Measurements from ENCODE around the gene SHROOM3.
"Not testable (repeated sequence)": the region's sequence is repeated elsewhere in the genome, so short reads cannot be mapped to it uniquely, and the experiment has no call there.

Gene SHROOM3

DNA sequence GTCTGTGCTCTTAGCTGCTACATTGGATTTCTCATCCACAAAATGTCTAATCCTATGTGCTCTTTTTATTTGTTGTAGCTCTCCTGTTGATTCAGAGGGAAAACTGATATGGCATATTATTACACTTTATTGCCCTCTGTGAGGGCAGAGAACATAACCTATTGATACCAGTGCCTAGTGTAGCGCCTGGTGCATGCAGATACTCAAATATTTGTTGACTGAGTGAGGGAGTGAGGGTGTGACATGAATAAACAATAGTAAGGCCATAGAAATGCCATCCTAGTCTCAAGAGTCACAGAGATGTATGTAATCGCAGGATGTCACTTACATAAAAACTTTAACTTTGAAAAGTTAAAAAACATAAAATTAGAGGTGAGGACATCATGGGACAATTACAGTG, 159.1 kb downstream of the SHROOM3 start:
- no peak for DNase-seq (ENCODE audit: low spot score)

DNA sequence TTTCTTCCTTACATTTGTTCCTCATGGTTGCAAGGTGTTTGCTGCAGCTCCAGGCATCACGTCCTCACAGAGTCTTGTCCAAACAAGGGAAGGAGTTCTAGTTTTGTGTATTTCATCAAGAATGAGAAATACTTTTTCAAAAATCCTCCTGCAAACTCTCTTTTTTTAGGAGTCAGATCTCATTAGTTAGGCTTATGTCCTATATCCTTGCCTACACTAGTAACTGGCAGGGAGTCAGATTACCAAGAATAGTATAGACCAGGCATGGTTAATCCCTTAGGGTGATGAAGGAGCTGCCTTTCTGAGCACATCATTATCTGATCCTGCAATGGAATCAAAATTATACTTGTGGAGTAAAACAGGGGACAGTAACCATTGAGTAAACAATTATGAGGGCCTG, 160.4 kb downstream of the SHROOM3 start:
- no peak for DNase-seq (ENCODE audit: low spot score)

DNA sequence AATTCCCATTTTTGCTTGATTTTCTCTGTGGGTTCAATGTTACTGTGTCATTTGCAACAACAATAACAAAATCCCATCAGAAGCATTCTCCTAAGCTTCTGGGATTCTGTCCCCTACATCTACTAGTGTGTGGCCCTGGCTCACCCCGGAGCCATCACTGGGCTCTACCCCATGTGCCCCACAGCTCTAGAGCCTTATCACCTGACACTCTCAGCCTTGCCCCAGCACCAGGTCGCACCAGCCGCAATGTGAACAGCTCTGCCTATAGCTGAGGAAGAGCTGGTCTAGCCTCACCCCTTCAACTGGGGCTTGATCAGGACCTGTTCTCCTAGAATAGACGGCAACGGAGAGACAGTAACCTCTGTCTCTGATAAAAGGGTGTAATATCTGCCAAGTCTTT, 161.7 kb downstream of the SHROOM3 start:
- no peak for DNase-seq (ENCODE audit: low spot score)

DNA sequence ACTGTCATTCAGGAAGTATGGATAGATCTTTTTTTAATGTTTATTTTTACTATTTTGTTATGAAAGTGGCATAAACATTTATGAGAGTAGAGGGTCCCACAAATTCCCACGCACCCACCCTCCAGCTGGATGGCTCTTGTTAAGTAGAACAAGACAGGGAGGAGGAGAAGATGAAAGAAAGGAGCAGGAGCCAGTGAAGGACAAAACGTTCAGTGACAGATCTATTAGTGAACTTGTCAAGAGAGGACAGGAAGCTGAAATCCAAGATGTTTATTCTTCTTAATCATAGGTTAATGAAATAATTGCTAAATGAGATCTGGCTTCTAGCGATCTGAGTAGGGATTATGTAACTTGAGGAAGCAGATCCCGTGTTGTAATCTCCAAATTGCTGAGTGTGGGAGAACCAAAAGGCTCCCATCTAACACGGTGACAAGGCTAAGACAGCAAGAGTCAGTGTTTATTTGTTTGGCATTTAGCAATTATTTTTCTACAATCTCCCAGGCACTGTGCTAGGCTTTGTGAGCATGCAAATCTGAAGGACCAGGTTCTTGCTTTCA, 162.5 kb downstream of the SHROOM3 start:
- no peak for DNase-seq (ENCODE audit: low spot score)

DNA sequence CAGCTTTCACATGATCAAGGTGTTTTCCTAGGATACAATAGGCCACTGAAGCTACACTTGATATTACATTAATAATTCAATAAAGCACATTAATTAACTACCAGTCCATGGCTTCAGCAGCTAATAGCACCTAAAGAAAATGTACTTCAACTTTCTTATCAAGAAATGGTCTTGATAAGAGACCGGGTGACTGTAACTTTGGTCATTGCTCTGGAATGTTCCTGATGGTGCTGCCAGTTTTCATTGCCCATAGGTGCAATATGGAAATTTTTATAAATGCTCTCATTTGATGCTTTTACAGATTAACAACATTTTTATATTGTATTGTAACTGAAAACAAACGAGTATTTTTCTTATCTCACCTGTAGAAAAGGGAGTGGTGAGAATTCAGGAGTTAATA, 165.4 kb downstream of the SHROOM3 start:
- no peak for DNase-seq (ENCODE audit: low spot score)

DNA sequence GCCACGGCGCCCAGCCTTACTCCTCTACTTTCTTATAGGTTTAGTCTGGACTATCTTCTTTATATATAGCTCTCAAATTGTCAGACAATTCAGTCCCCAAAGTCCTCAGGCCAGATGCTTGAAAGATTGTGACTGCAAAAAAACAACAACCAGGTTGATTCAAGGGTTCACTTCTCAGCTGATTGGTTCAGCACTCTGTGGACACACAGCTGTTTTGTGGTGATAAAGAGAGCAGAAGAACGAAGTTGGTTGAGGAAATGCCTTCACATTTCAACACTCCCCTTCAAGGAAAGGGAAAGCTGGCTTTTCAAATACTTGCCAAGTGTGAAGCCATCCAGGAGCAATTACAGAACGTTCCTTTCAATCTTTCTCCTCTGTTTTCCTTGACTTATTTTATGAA, 166.8 kb downstream of the SHROOM3 start:
- DNase-seq (ENCODE audit: low spot score): no peak

DNA sequence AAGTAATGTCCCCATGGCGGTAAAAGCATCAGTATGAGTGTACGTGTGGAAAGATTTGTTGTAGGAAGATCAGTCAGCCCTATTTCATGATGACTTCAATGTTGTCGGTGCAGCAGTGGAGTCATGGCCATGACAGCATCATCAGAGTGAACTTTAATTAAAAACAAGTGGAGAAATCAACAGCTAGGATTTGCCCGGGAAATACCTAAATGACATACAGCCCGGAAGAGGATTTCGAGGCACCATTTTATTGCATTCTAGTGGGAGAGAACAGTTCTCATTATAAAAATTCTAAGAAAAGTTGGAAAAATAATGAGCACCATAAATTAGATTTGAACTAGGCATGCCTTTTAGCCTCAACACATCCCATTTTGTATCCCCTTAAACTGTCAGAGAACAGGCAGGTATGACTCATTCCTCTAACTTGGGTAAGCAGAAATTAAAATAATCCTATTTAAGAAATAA, 170.1 kb downstream of the SHROOM3 start:
- no peak for DNase-seq (ENCODE audit: low spot score)

DNA sequence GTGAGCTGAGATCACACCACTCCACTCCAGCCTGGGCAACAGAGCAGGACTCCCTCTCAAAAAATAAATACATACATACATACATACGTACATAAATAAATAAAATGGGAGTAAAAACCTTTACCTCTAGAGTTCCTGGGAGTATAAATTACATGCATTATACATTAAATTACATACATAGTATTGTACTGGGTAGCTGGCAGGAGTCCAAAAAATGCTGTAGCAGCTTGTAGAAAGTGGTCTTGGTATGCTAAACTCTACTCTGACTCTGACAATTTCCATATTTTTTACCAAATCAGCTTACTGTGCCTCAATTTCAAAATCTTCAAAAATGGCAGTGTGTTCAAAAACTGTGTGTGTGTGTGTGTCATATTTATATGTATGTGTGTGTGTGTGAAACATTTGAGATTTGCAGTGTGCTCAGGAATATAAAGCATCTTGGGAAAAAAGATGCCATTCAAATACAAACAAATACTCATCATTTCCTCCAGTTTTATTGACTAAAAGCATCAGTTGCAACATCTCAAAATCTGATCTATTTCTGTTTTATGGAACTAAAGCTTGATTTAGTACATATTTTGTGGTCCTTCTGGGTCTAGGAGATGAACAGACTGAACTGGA, 171.7 kb downstream of the SHROOM3 start:
- no peak for DNase-seq (ENCODE audit: low spot score)

DNA sequence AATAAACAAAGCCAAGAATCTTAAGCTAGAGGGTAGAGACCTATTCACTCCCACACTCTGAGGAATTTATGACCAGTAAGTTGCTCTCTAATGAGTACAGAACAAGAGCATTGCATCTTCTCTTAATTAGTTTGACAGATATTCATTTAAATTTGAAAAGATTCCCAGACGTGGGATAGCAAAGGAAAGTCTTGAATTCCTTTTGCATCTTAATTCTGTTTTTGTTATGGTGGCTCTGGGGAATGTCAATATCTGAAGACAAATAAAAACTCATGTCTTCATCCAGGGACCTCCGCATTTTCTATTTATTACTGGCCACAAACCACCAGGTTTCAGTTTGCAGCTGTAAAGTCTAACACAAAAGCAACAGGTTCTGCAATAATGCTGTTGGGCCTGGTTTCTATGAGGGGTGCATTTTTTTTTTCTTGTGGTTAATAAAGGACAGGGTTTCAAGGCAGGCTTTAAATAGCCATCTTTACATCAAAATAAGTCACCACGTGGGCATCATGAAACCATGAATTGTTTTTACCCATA, 172.3 kb downstream of the SHROOM3 start:
- DNase-seq (ENCODE audit: low spot score): no peak

DNA sequence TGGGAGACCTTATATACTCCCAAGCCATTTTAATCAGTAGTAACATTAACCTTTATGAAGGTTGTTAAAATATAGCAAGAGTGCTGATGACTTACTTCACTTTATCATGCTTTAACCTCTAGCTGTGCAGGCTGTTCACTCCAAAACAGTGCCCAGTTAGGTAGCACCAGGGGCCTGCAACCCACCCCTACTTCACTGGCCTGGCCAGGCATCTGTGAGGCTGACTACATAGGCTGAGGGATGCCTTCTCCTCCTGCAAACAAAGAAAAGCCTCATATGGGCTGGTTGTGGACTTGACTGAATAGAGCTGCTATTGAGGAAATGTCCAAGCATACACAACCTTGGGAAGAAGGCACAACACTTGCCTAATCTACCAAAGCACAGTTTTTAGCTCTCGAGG, 172.8 kb downstream of the SHROOM3 start:
- DNase-seq (ENCODE audit: low spot score): no peak

DNA sequence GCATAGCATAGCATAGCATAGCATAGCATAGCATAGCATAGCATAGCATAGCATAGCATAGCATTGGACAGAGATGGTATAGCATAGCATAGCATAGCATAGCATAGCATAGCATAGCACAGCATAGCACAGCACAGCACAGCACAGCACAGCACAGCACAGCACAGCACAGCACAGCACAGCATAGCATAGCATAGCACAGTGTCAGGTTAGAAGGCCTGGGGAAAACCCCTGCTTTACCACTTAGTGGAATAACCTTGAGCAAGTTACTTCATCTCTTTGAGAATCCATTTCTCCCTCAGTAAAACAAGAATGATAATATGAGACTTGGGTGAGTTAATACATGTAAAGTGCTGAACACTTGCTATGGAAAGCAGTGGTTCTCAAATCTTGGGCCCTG, 173.5 kb downstream of the SHROOM3 start:
- not testable (repeated sequence) for DNase-seq (ENCODE audit: low spot score)

DNA sequence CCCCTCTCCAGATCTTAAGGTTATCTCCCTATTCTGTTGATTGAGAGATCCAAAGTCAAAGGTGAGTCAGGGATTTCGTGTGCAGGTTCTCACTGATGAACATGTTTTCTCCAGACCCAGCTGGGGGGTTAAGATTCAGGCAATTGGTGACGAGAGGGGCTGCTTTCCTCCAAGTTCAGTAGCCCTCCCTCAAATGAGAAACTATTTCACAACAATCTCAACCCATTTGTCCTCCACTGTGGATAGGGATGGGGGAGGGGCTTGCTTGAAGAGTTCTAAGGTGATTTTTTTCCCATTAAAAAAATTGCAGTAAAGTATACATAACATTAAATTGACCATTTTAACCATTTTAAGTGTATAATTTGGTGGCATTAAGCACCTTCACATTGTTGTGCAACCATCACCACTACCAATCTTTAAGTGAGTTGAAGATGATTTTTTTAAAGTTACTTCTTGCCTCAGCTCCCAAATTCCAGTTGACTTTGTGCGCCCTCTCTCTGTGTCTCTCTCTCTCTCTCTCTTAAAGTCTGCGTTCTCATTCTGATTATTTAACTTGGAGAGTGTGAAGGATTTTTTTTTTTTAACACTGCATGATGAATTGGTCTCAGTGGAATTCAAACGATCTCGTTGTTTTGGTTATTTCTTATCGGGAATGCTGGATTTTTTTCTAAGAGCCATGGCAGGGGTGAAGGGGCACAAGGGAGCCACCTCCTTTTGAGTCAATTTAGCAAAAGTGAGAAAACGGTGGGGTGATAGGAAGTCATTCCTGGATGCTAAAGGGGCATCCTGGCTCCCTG, 175.9 kb downstream of the SHROOM3 start:
- DNase-seq (ENCODE audit: low spot score): peak; percentile 25

DNA sequence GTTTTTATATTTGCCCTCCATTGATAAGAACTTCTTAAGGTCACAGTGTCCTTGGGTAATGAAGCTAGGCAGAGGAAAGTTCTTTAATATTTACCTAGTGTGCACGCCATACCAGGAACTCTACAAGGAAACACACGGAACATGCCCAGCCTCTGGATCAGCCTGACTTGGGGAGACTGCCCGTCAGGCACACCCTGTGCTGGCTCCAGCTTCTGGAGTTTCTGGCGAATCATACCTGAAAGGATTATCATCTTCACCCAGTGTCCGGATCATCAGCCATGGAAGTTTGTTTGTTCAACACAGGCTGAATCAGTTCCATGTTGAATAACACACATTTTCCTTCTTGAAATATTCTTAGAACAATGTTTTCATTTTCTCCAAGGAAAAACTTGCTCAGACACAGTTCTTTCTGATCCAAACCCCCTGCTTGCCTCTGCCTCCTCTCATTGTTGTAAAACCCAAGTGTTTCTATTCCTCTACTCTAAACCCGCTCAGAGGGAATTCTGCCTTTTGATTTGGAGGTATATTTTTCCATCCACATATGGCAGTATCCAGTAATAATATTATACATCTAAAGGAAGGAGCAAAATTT, 176.7 kb downstream of the SHROOM3 start:
- DNase-seq (ENCODE audit: low spot score): no peak

DNA sequence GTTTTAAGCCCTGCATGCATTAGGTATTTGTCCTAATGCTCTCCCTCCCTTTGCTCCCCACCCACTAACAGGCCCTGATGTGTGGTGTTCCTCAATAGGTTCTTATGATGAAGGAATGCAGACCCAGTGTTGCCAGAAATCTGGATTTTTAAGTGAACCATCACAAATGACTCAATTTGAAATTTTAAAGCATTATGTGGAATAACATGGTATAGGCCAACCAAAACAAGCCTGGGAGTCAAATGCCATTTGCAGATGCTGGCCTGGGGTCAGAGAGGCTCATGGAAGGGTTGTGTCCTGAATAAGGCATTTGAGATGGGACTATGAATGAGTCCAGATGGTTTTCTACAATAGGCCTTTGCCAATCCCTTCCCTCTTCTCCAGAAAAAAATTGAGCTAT, 179.6 kb downstream of the SHROOM3 start:
- peak; percentile 40 for DNase-seq (ENCODE audit: low spot score)

DNA sequence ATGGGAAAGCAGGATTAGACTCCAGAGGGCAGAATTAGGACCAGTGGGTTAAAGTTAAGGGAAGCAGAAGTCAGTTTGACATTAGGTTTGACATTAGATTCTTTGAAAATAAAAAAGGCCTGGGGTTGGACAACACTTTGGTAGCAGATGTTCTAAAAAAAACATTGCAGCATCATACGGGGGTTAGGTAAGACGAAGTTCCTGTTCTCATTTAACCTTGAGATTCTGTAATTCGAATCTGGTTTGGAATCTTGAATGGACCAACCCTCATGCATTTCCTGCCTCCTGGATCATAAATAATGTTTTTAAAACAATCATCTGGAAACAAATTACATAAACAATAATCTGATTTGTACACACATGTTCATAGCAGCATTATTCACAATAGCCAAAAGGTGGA, 181.0 kb downstream of the SHROOM3 start:
- DNase-seq (ENCODE audit: low spot score): no peak

DNA sequence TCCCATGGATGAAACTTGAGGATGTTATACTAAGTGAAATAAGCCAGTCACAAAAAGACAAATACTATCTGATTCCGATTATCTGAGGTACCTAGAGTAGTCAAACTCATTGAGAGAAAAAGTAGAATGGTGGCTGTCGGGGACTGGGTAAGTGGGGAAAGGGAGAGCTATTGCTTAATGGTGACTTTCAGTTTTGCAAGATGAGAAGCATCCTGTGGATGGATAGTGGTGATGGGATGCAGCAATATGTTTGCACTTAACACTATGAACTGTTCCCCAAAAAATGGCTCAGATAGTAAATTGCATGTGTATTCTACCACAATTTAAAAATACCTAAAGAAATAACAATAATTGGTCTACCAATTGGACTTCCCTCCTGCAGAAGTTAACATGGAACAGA, 181.5 kb downstream of the SHROOM3 start:
- no peak for DNase-seq (ENCODE audit: low spot score)

DNA sequence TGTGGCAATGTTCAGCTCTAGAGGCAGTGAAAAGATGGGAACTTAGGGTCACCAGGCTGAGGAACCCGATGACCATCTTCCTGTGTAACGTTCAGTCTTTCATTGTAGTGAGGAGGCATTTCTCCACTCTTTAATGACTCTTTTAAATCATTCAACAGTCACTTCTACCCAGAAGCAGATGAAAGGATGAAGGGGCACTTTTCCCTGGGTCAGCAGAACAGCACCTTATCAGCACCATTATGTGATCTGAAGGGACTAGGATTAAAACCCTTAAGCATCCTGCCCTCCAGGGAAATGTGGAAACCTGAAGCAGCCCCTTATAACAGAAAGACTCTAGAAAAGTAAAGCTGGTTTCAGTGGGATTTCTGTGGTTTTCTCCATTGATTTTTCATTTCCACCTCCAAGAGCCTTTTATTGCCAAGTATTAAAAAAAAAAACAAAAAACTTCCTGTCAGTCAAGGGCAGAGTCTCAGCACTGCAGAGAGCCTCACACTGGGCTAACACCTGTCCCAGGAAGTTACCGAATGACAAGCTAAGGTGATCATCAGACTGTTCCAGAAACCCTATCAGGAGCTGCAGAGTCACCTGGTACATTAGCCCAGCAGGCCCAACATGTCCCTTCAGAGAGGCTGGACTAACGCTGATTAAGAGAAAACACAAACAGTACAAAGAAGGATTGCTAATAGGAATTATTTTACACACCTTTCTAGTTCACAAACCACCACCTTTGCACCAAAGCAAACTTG, 185.9 kb downstream of the SHROOM3 start:
- no peak for DNase-seq (ENCODE audit: low spot score)

DNA sequence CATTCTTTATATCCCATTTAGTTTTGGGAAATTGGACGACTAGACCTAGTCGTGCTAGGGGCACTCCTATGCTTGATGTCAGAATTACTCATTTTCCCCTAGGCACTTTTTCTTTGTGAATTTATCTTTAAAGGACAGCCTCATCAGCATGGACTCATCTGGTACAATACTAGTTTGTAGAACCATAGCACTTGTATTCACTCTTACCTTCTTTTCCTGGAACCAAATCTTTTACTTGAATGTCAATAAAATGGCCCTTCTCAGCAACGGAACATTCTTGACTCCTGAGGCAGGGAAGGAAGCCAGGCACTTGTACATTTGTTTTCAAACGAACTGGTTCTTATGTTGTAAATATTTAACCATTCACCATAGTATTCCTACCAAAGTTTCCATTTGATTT, 187.1 kb downstream of the SHROOM3 start:
- DNase-seq (ENCODE audit: low spot score): no peak

DNA sequence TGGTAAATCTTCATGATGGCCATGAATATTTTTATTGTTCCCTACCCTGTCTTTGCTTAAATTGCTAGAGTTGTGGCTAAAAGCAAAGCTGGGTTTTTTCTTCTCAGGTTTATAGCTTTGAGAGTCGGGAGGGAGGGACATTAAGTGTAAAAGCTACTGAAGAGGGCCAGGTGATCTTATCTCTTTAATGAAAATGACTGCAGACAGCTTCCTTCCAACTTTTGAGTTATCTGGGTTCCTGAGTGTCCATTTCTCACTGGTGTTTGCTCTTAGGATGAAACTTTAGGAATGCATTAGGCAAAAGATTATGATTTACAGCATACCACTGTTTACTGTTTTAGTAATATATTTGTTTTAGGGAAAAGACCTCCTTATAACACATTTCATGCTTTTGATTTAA, 187.7 kb downstream of the SHROOM3 start:
- DNase-seq (ENCODE audit: low spot score): no peak

DNA sequence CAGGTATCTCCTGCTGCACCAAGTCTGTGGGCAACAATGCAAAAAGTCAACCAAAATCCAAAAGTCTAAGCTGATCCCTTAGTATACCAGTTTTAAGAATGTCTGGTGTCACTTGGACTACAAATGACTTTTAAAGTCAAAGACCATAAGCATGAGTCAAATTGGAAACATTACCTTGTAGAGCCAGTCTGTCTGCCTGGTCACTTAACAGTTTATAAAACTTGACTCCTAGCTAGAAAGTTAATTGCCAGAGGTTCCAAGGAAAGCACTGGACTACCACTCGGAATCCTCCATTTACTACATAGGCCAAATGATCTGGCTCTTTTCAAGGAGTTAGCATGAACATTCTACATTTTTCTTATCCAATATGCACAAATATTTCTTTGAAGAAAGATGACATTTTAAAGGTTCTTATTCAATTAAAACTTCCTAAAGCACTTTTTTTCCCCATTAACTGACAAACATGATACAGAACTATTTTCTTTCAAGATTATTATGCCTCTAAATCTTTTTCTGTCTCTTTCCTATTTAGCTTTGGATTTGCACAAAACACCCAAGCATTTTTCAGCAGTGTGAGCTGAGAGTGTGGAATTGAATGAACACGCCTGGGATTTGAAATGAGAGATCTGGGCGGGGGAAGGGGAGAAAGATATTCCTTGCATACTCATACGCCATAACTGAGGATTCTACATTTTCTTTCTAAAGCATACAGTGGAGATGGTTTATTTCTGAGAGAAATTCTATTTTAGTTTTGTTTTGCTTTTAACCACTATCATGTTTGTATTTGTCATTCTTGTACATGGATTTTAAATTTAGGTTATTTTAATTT, 188.4 kb downstream of the SHROOM3 start:
- no peak for DNase-seq (ENCODE audit: low spot score)

DNA sequence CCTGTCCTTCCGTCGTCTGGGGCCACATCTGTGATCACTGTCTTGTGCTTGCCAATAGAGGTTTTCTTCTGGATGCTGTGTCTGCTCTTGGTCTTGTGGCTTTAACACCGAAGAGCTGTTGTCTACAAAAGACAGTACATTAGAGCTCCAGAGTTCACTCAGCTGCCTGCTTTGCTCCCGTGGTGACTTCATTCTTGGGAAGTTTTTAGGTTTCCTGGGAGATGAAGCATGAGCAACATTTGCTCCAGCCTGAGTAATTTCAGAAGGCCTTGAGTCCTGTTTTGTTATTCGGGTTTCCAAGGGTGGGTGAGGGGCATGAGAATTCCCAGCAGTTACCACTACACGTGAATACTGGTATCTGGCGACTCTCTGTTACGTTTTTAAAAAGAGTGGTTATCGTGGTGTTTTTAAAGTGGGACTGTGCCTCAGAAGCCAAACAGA, 189.2 kb downstream of the SHROOM3 start:
- peak; percentile 70 for DNase-seq (ENCODE audit: low spot score)

All from hepatic stellate cell (primary cell).